Gastroesophageal sphincter (tissue), 3 donors: ENCODE data around the gene NREP.

Experiments
- CTCF ChIP-seq, 4 experiments: fragments of 200-600 bp in 2 of 4; fragments of 450-650 bp in 2 of 4; sonication (generic) in 1 of 4; IDR thresholded peaks; one replicate each; pipeline ENCODE4 v1.5.1; 2017 to 2019; ENCODE audit warnings: antibody characterized with exemption in 4 of 4, mild to moderate bottlenecking in 2 of 4, moderate library complexity in 2 of 4
- EP300 ChIP-seq: sonication (generic); formaldehyde crosslinking; IDR thresholded peaks from one replicate; pipeline ENCODE4 v1.6.1; 2017; ENCODE audit warnings: antibody characterized with exemption, mild to moderate bottlenecking
- POLR2A ChIP-seq, 2 donors: fragments of 450-650 bp; IDR thresholded peaks; one replicate each; pipeline ENCODE4 v1.6.1; 2017; ENCODE audit warnings: antibody characterized with exemption in 2 of 2, mild to moderate bottlenecking in 2 of 2, moderate library complexity in 1 of 2

DNA sequence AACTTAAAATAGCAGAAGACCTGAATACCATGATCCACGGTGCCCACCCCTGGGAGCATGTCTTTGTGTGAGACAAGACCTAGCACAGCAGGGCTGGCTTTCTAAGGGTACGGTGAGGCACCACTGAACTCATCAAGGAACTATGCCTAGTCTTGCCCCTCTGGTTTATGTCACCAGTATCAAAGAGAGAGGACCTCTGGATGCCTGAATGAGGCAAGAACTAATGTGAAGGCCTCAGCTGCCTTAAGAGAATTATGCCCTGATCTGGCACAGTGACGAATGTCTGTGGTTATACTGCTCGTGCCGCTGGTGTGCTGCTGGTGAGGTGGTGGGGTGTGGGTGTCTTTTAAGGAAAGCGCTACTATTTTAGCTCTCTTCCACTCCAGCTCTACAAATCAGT is 23.0 kb downstream of the NREP start:
- TF ChIP-seq CTCF (IDR thresholded peaks at IDR 0.05) (no peak), POLR2A (IDR thresholded peaks at IDR 0.05) (no peak), EP300 (no peak)
